ENCODE results near the gene UTS2B. TPM values are rescaled to one million over a fixed set of nuclear protein-coding genes. Genes with fewer than 3 reads are reported as not detected.
A peak's percentile ranks its signal among the peaks of the same experiment; 100 is the strongest.
"Not testable (repeated sequence)": the region's sequence is repeated elsewhere in the genome, so short reads cannot be mapped to it uniquely, and the experiment has no call there.

The UTS2B gene
- total and polyA plus RNA-seq, 5 donors from 2014 or later, result not detected

GRCh38 chr3:191290311-191291025 is 39.9 kb downstream of the UTS2B start:
- H3K27ac ChIP-seq (ENCODE audit: insufficient read depth, low read length, poor library complexity, severe bottlenecking), result peak overlapping the region; percentile 42

GRCh38 chr3:191283400-191283799 is 46.9 kb downstream of the UTS2B start:
- H3K27ac Mint-ChIP-seq, result no peak overlapping the region
- H3K4me1 Mint-ChIP-seq, result no peaks in the 10 kb centered on the region
- H3K27me3 Mint-ChIP-seq, result no peaks in the 10 kb centered on the region
- Histone ChIP-seq H3K27ac (ENCODE audit: insufficient read depth, low read length, poor library complexity, severe bottlenecking) (no peak overlapping the region), H3K4me3 (ENCODE audit: low read depth, low read length) (no peak overlapping the region), H3K9me3 (ENCODE audit: control insufficient read depth in 2 of 2, low read length in 2 of 2) (no peaks in the 10 kb centered on the region), H3K4me1 (ENCODE audit: control insufficient read depth, insufficient read depth, low read length, poor library complexity, severe bottlenecking) (no peaks in the 10 kb centered on the region), H3K27me3 (ENCODE audit: control insufficient read depth, insufficient read depth, low read length) (no peaks in the 10 kb centered on the region), H3K36me3 (ENCODE audit: control insufficient read depth, insufficient read depth, low read length) (no peaks in the 10 kb centered on the region)
- H3K4me3 Mint-ChIP-seq, result no peak overlapping the region
- DNase-seq (no peak), ATAC-seq (ENCODE audit: low read depth in 2 of 2) (no peak)
- H3K36me3 Mint-ChIP-seq, result no peaks in the 10 kb centered on the region
- H3K9me3 Mint-ChIP-seq, result peaks cover 0 to 6% (median 1%) of the 10 kb centered on the region in 7 donors

More at GRCh38 chr3:191290311-191291025, 39.9 kb downstream of the UTS2B start:
- no peaks in the 10 kb centered on the region for H3K4me1 ChIP-seq (ENCODE audit: control insufficient read depth, insufficient read depth, low read length, poor library complexity, severe bottlenecking)
- no peaks in the 10 kb centered on the region for H3K36me3 Mint-ChIP-seq
- no peaks in the 10 kb centered on the region for H3K9me3 ChIP-seq (ENCODE audit: control insufficient read depth in 2 of 2, low read length in 2 of 2)
- H3K9me3 Mint-ChIP-seq, result peaks cover 0 to 6% (median 1%) of the 10 kb centered on the region in 7 donors
- H3K27me3 ChIP-seq (ENCODE audit: control insufficient read depth, insufficient read depth, low read length), result no peaks in the 10 kb centered on the region
- H3K4me3 Mint-ChIP-seq, result peak overlapping the region; percentile 32 to 60 (median 51)
- H3K27me3 Mint-ChIP-seq, result no peaks in the 10 kb centered on the region
- H3K4me1 Mint-ChIP-seq, result peaks cover 2 to 14% (median 10%) of the 10 kb centered on the region in 4 donors
- H3K27ac Mint-ChIP-seq, result peak overlapping the region; percentile 15 to 59 (median 45)
- peak overlapping the region; percentile 73 for H3K4me3 ChIP-seq (ENCODE audit: low read depth, low read length)
- DNase-seq (peak in 2 of 3 donors; percentile 21 to 40), ATAC-seq (ENCODE audit: low read depth in 2 of 2) (no peak)
- no peaks in the 10 kb centered on the region for H3K36me3 ChIP-seq (ENCODE audit: control insufficient read depth, insufficient read depth, low read length)

GRCh38 chr3:191282251-191283185 is 47.8 kb downstream of the UTS2B start:
- Mint-ChIP-seq H3K9me3 (peaks cover 0 to 2% (median 1%) of the 10 kb centered on the region in 7 donors), H3K27me3 (no peaks in the 10 kb centered on the region), H3K27ac (no peak overlapping the region), H3K4me1 (no peaks in the 10 kb centered on the region), H3K36me3 (no peaks in the 10 kb centered on the region), H3K4me3 (no peak overlapping the region)
- Histone ChIP-seq H3K9me3 (ENCODE audit: control insufficient read depth in 2 of 2, low read length in 2 of 2) (no peaks in the 10 kb centered on the region), H3K27me3 (ENCODE audit: control insufficient read depth, insufficient read depth, low read length) (no peaks in the 10 kb centered on the region), H3K27ac (ENCODE audit: insufficient read depth, low read length, poor library complexity, severe bottlenecking) (no peak overlapping the region), H3K4me1 (ENCODE audit: control insufficient read depth, insufficient read depth, low read length, poor library complexity, severe bottlenecking) (no peaks in the 10 kb centered on the region), H3K4me3 (ENCODE audit: low read depth, low read length) (no peak overlapping the region), H3K36me3 (ENCODE audit: control insufficient read depth, insufficient read depth, low read length) (no peaks in the 10 kb centered on the region)
- ATAC-seq (ENCODE audit: low read depth in 2 of 2), result no peak
- DNase-seq, result no peak

GRCh38 chr3:191280882-191281281 is 49.4 kb downstream of the UTS2B start:
- Mint-ChIP-seq H3K27me3 (no peaks in the 10 kb centered on the region), H3K4me3 (no peak overlapping the region), H3K4me1 (no peaks in the 10 kb centered on the region), H3K9me3 (peaks cover 0 to 2% (median 0%) of the 10 kb centered on the region in 7 donors), H3K27ac (no peak overlapping the region), H3K36me3 (no peaks in the 10 kb centered on the region)
- Histone ChIP-seq H3K4me1 (ENCODE audit: control insufficient read depth, insufficient read depth, low read length, poor library complexity, severe bottlenecking) (no peaks in the 10 kb centered on the region), H3K36me3 (ENCODE audit: control insufficient read depth, insufficient read depth, low read length) (no peaks in the 10 kb centered on the region), H3K27me3 (ENCODE audit: control insufficient read depth, insufficient read depth, low read length) (no peaks in the 10 kb centered on the region), H3K27ac (ENCODE audit: insufficient read depth, low read length, poor library complexity, severe bottlenecking) (no peak overlapping the region), H3K4me3 (ENCODE audit: low read depth, low read length) (no peak overlapping the region), H3K9me3 (ENCODE audit: control insufficient read depth in 2 of 2, low read length in 2 of 2) (no peaks in the 10 kb centered on the region)
- DNase-seq (no peak), ATAC-seq (ENCODE audit: low read depth in 2 of 2) (no peak)

GRCh38 chr3:191280111-191280510 is 50.2 kb downstream of the UTS2B start:
- no peaks in the 10 kb centered on the region for H3K36me3 ChIP-seq (ENCODE audit: control insufficient read depth, insufficient read depth, low read length)
- Mint-ChIP-seq H3K9me3 (peaks cover 0 to under 1% (median 0%) of the 10 kb centered on the region in 7 donors), H3K27me3 (no peaks in the 10 kb centered on the region), H3K4me3 (no peak overlapping the region), H3K27ac (no peak overlapping the region), H3K4me1 (no peaks in the 10 kb centered on the region), H3K36me3 (no peaks in the 10 kb centered on the region)
- no peak overlapping the region for H3K27ac ChIP-seq (ENCODE audit: insufficient read depth, low read length, poor library complexity, severe bottlenecking)
- no peak for ATAC-seq (ENCODE audit: low read depth in 2 of 2)
- H3K4me1 ChIP-seq (ENCODE audit: control insufficient read depth, insufficient read depth, low read length, poor library complexity, severe bottlenecking), result no peaks in the 10 kb centered on the region
- no peaks in the 10 kb centered on the region for H3K27me3 ChIP-seq (ENCODE audit: control insufficient read depth, insufficient read depth, low read length)
- no peaks in the 10 kb centered on the region for H3K9me3 ChIP-seq (ENCODE audit: control insufficient read depth in 2 of 2, low read length in 2 of 2)
- no peak for DNase-seq
- H3K4me3 ChIP-seq (ENCODE audit: low read depth, low read length), result no peak overlapping the region

GRCh38 chr3:191275751-191276150 is 54.6 kb downstream of the UTS2B start:
- Histone ChIP-seq H3K4me1 (ENCODE audit: control insufficient read depth, insufficient read depth, low read length, poor library complexity, severe bottlenecking) (no peaks in the 10 kb centered on the region), H3K4me3 (ENCODE audit: low read depth, low read length) (no peak overlapping the region), H3K27ac (ENCODE audit: insufficient read depth, low read length, poor library complexity, severe bottlenecking) (no peak overlapping the region), H3K9me3 (ENCODE audit: control insufficient read depth in 2 of 2, low read length in 2 of 2) (no peaks in the 10 kb centered on the region), H3K36me3 (ENCODE audit: control insufficient read depth, insufficient read depth, low read length) (no peaks in the 10 kb centered on the region), H3K27me3 (ENCODE audit: control insufficient read depth, insufficient read depth, low read length) (no peaks in the 10 kb centered on the region)
- Mint-ChIP-seq H3K4me3 (no peak overlapping the region), H3K9me3 (peaks cover 0 to 9% (median 1%) of the 10 kb centered on the region in 7 donors), H3K36me3 (no peaks in the 10 kb centered on the region), H3K4me1 (no peaks in the 10 kb centered on the region), H3K27me3 (no peaks in the 10 kb centered on the region), H3K27ac (no peak overlapping the region)
- ATAC-seq (ENCODE audit: low read depth in 2 of 2) (no peak), DNase-seq (no peak)

GRCh38 chr3:191275244-191275643 is 55.1 kb downstream of the UTS2B start:
- not testable (repeated sequence) for DNase-seq; H3K36me3 ChIP-seq (ENCODE audit: control insufficient read depth, insufficient read depth, low read length); H3K27ac ChIP-seq (ENCODE audit: insufficient read depth, low read length, poor library complexity, severe bottlenecking); H3K36me3 Mint-ChIP-seq; ATAC-seq (ENCODE audit: low read depth in 2 of 2); H3K4me3 Mint-ChIP-seq; H3K9me3 Mint-ChIP-seq; H3K27ac Mint-ChIP-seq; H3K9me3 ChIP-seq (ENCODE audit: control insufficient read depth in 2 of 2, low read length in 2 of 2); H3K27me3 Mint-ChIP-seq; H3K4me3 ChIP-seq (ENCODE audit: low read depth, low read length); H3K4me1 ChIP-seq (ENCODE audit: control insufficient read depth, insufficient read depth, low read length, poor library complexity, severe bottlenecking); H3K4me1 Mint-ChIP-seq; H3K27me3 ChIP-seq (ENCODE audit: control insufficient read depth, insufficient read depth, low read length)
